HG03354 (cell line): ENCODE results near the gene ITGAL.
"Not testable (repeated sequence)": the region's sequence is repeated elsewhere in the genome, so short reads cannot be mapped to it uniquely, and the experiment has no call there.

Experiments
- ATAC-seq: cut with Tn5 transposase; IDR thresholded peaks from one replicate; pipeline ENCODE4 v1.9.1; 2021; ENCODE audit warnings: mild to moderate bottlenecking; ENCODE audit not compliant: unreplicated experiment, poor library complexity, severe bottlenecking

The ITGAL gene

GRCh38 chr16:30457256-30457655 lies 15.3 kb upstream of the ITGAL start:
- ATAC-seq = no peak

GRCh38 chr16:30457743-30458560 lies 14.6 kb upstream of the ITGAL start:
- no peak for ATAC-seq

- ATAC-seq = peak; percentile 88
Measured at GRCh38 chr16:30458561-30459394, 13.8 kb upstream of the ITGAL start.

GRCh38 chr16:30459456-30459855 lies 13.1 kb upstream of the ITGAL start:
- ATAC-seq = no peak

- ATAC-seq = not testable (repeated sequence)
Measured at GRCh38 chr16:30461426-30461825, 11.1 kb upstream of the ITGAL start.

GRCh38 chr16:30464078-30464477 lies 8.5 kb upstream of the ITGAL start:
- no peak for ATAC-seq

GRCh38 chr16:30470170-30470512 lies 2.4 kb upstream of the ITGAL start:
- ATAC-seq = no peak

- ATAC-seq = no peak
Measured at GRCh38 chr16:30470632-30470995, 1.9 kb upstream of the ITGAL start.

GRCh38 chr16:30473231-30474073 lies 910 bp downstream of the ITGAL start:
- no peak for ATAC-seq

- ATAC-seq = no peak
Measured at GRCh38 chr16:30474074-30474452, 1.5 kb downstream of the ITGAL start.

GRCh38 chr16:30474684-30475083 lies 2.1 kb downstream of the ITGAL start:
- ATAC-seq = no peak

GRCh38 chr16:30476991-30477390 lies 4.4 kb downstream of the ITGAL start:
- no peak for ATAC-seq

GRCh38 chr16:30477773-30478172 lies 5.2 kb downstream of the ITGAL start:
- not testable (repeated sequence) for ATAC-seq

GRCh38 chr16:30478766-30479478 lies 6.4 kb downstream of the ITGAL start:
- no peak for ATAC-seq

GRCh38 chr16:30481381-30481780 lies 8.8 kb downstream of the ITGAL start:
- no peak for ATAC-seq

GRCh38 chr16:30482366-30482765 lies 9.8 kb downstream of the ITGAL start:
- no peak for ATAC-seq

GRCh38 chr16:30484887-30485286 lies 12.3 kb downstream of the ITGAL start:
- no peak for ATAC-seq

- ATAC-seq = no peak
Measured at GRCh38 chr16:30485818-30486436, 13.4 kb downstream of the ITGAL start.
